Measurements from ENCODE around the gene LRRC49.

DNA sequence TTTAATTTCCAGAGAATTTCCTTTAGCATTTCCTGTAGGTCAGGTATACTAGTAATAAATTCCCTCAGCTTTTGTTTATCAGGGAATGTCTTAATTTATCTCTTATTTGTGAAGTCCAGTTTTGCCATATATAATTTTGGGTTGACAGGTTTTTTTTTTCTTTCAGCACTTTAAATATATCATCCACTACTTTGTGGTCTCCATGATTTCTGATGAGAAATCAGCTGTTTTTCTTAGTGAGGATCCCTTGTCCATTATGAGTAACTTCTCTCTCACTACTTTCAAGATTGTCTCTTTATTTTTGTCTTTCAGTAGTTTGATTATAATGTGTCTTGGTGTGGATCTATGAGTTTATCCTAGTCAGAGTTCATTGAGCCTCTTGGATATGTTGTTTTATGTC lies 105.7 kb downstream of the LRRC49 start:
- TF ChIP-seq, protein P1, sequence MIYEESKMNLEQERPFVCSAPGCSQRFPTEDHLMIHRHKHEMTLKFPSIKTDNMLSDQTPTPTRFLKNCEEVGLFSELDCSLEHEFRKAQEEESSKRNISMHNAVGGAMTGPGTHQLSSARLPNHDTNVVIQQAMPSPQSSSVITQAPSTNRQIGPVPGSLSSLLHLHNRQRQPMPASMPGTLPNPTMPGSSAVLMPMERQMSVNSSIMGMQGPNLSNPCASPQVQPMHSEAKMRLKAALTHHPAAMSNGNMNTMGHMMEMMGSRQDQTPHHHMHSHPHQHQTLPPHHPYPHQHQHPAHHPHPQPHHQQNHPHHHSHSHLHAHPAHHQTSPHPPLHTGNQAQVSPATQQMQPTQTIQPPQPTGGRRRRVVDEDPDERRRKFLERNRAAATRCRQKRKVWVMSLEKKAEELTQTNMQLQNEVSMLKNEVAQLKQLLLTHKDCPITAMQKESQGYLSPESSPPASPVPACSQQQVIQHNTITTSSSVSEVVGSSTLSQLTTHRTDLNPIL (CRISPR knock-in tag; IDR thresholded peaks at IDR 0.05; ENCODE audit: low read depth) = no peak
- TF ChIP-seq GLIS3 (CRISPR knock-in tag; IDR thresholded peaks at IDR 0.05) (no peak), CSDC2 (CRISPR knock-in tag; IDR thresholded peaks at IDR 0.05) (no peak), RARB (CRISPR knock-in tag; IDR thresholded peaks at IDR 0.05) (no peak), BACH2 (CRISPR knock-in tag; IDR thresholded peaks at IDR 0.05; ENCODE audit: borderline replicate concordance) (no peak), ZFP30 (CRISPR knock-in tag; IDR thresholded peaks at IDR 0.05) (no peak), SNAI2 (CRISPR knock-in tag; IDR thresholded peaks at IDR 0.05) (no peak), PPARA (CRISPR knock-in tag; IDR thresholded peaks at IDR 0.05; ENCODE audit: borderline replicate concordance) (no peak), ARNTL (CRISPR knock-in tag; IDR thresholded peaks at IDR 0.05; ENCODE audit: borderline replicate concordance, low read depth) (no peak), ZC3H10 (CRISPR knock-in tag; IDR thresholded peaks at IDR 0.05) (no peak), TCF4 (CRISPR knock-in tag; IDR thresholded peaks at IDR 0.05; ENCODE audit: borderline replicate concordance) (no peak)
- TF ChIP-seq, protein P2, sequence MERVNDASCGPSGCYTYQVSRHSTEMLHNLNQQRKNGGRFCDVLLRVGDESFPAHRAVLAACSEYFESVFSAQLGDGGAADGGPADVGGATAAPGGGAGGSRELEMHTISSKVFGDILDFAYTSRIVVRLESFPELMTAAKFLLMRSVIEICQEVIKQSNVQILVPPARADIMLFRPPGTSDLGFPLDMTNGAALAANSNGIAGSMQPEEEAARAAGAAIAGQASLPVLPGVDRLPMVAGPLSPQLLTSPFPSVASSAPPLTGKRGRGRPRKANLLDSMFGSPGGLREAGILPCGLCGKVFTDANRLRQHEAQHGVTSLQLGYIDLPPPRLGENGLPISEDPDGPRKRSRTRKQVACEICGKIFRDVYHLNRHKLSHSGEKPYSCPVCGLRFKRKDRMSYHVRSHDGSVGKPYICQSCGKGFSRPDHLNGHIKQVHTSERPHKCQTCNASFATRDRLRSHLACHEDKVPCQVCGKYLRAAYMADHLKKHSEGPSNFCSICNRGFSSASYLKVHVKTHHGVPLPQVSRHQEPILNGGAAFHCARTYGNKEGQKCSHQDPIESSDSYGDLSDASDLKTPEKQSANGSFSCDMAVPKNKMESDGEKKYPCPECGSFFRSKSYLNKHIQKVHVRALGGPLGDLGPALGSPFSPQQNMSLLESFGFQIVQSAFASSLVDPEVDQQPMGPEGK (CRISPR knock-in tag; IDR thresholded peaks at IDR 0.05; ENCODE audit: borderline replicate concordance) = no peak
- TF ChIP-seq, protein P3, sequence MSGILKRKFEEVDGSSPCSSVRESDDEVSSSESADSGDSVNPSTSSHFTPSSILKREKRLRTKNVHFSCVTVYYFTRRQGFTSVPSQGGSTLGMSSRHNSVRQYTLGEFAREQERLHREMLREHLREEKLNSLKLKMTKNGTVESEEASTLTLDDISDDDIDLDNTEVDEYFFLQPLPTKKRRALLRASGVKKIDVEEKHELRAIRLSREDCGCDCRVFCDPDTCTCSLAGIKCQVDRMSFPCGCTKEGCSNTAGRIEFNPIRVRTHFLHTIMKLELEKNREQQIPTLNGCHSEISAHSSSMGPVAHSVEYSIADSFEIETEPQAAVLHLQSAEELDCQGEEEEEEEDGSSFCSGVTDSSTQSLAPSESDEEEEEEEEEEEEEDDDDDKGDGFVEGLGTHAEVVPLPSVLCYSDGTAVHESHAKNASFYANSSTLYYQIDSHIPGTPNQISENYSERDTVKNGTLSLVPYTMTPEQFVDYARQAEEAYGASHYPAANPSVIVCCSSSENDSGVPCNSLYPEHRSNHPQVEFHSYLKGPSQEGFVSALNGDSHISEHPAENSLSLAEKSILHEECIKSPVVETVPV (CRISPR knock-in tag; IDR thresholded peaks at IDR 0.05) = no peak
